Measurements from ENCODE around the gene PRDM16. TPM values are rescaled to one million over a fixed set of nuclear protein-coding genes. Genes with fewer than 3 reads are reported as not detected.

Gene PRDM16
- polyA plus RNA-seq, 3 donors = not detected

GRCh38 chr1:3314491-3315381, 245.7 kb downstream of the PRDM16 start:
- no peak for DNase-seq
- peaks cover 0 to 6% of the 10 kb centered on the region in 2 donors for H3K4me1 ChIP-seq (ENCODE audit: control insufficient read depth in 1 of 2, insufficient read depth in 2 of 2, low read length in 2 of 2)
- no peak for TF ChIP-seq CTCF (IDR thresholded peaks at IDR 0.05)
- H3K27me3 Mint-ChIP-seq (ENCODE audit: low read depth in 3 of 3) = peaks cover 14 to 27% (median 19%) of the 10 kb centered on the region in 3 donors
- peaks cover 0 to 13% (median 4%) of the 10 kb centered on the region in 7 donors for H3K9me3 Mint-ChIP-seq
- no peak overlapping the region for H3K4me2 ChIP-seq (replicated peaks; ENCODE audit: extremely low read depth, low read length, poor library complexity, severe bottlenecking)
- intact Hi-C loops (cut with micrococcal nuclease) = no loop called here
- H3K27ac ChIP-seq (ENCODE audit: low read depth in 1 of 2, low read length in 2 of 2) = no peak overlapping the region
- H2AFZ ChIP-seq (ENCODE audit: insufficient read depth, low read depth, low read length, poor library complexity, severe bottlenecking) = no peak overlapping the region
- H3K27ac Mint-ChIP-seq = peak overlapping the region in 1 of 7 donors; percentile 28
- H3K4me1 Mint-ChIP-seq = peaks cover 12% of the 10 kb centered on the region
- peaks cover 0 to 22% of the 10 kb centered on the region in 2 donors for H3K27me3 ChIP-seq (ENCODE audit: control insufficient read depth in 2 of 2, insufficient read depth in 2 of 2, low read length in 2 of 2)
- peaks cover 4 to 11% of the 10 kb centered on the region in 2 donors for H3K9me3 ChIP-seq (replicated peaks in 1 of 2; ENCODE audit: control insufficient read depth in 1 of 2, insufficient read depth in 1 of 2, low read length in 2 of 2)
- no peak overlapping the region for H3K9ac ChIP-seq (ENCODE audit: insufficient read depth, low read length, poor library complexity, severe bottlenecking)
- H3K4me3 Mint-ChIP-seq = peak overlapping the region in 1 of 2 donors; percentile 27
- H3K4me3 ChIP-seq (replicated peaks in 1 of 3; ENCODE audit: low read depth in 2 of 3, low read length in 3 of 3) = no peak overlapping the region
- no peaks in the 10 kb centered on the region for H4K20me1 ChIP-seq (ENCODE audit: insufficient read depth, low read length)
- 85% methylated on average over 10 of the region's 22 CpGs for WGBS (ENCODE audit: insufficient coverage)
- no peaks in the 10 kb centered on the region for H3K79me2 ChIP-seq (ENCODE audit: insufficient read depth, low read length)
- no peaks in the 10 kb centered on the region for H3K36me3 Mint-ChIP-seq
- no peaks in the 10 kb centered on the region for H3K36me3 ChIP-seq (replicated peaks in 1 of 2; ENCODE audit: control insufficient read depth in 1 of 2, insufficient read depth in 2 of 2, low read length in 2 of 2)

- Histone ChIP-seq H4K20me1 (ENCODE audit: insufficient read depth, low read length) (no peaks in the 10 kb centered on the region), H3K4me3 (replicated peaks in 1 of 3; ENCODE audit: low read depth in 2 of 3, low read length in 3 of 3) (no peak overlapping the region), H3K27me3 (ENCODE audit: control insufficient read depth in 2 of 2, insufficient read depth in 2 of 2, low read length in 2 of 2) (peaks cover 0 to 22% of the 10 kb centered on the region in 2 donors), H3K9ac (ENCODE audit: insufficient read depth, low read length, poor library complexity, severe bottlenecking) (no peak overlapping the region), H2AFZ (ENCODE audit: insufficient read depth, low read depth, low read length, poor library complexity, severe bottlenecking) (no peak overlapping the region), H3K4me1 (ENCODE audit: control insufficient read depth in 1 of 2, insufficient read depth in 2 of 2, low read length in 2 of 2) (peaks cover 0 to 6% of the 10 kb centered on the region in 2 donors), H3K36me3 (replicated peaks in 1 of 2; ENCODE audit: control insufficient read depth in 1 of 2, insufficient read depth in 2 of 2, low read length in 2 of 2) (no peaks in the 10 kb centered on the region), H3K27ac (ENCODE audit: low read depth in 1 of 2, low read length in 2 of 2) (no peak overlapping the region), H3K4me2 (replicated peaks; ENCODE audit: extremely low read depth, low read length, poor library complexity, severe bottlenecking) (no peak overlapping the region), H3K79me2 (ENCODE audit: insufficient read depth, low read length) (no peaks in the 10 kb centered on the region), H3K9me3 (replicated peaks in 1 of 2; ENCODE audit: control insufficient read depth in 1 of 2, insufficient read depth in 1 of 2, low read length in 2 of 2) (peaks cover 4 to 11% of the 10 kb centered on the region in 2 donors)
- no peaks in the 10 kb centered on the region for H3K36me3 Mint-ChIP-seq
- DNase-seq = no peak
- H3K27me3 Mint-ChIP-seq (ENCODE audit: low read depth in 3 of 3) = peaks cover 16 to 27% (median 23%) of the 10 kb centered on the region in 3 donors
- H3K9me3 Mint-ChIP-seq = peaks cover 0 to 13% (median 4%) of the 10 kb centered on the region in 7 donors
- H3K4me3 Mint-ChIP-seq = no peak overlapping the region
- H3K27ac Mint-ChIP-seq = peak overlapping the region in 1 of 7 donors; percentile 20
- intact Hi-C loops (cut with micrococcal nuclease) = no loop called here
- 78% methylated on average over 7 of the region's 21 CpGs for WGBS (ENCODE audit: insufficient coverage)
- TF ChIP-seq CTCF (IDR thresholded peaks at IDR 0.05) = no peak
- H3K4me1 Mint-ChIP-seq = peaks cover 12% of the 10 kb centered on the region
These were observed 246.7 kb downstream of the PRDM16 start for GRCh38 chr1:3315399-3316339.

All from CD14-positive monocyte (primary cell).